ENCODE data around the gene DGLUCY.
"Not testable (repeated sequence)": the region's sequence is repeated elsewhere in the genome, so short reads cannot be mapped to it uniquely, and the experiment has no call there.

Gene DGLUCY, protein sequence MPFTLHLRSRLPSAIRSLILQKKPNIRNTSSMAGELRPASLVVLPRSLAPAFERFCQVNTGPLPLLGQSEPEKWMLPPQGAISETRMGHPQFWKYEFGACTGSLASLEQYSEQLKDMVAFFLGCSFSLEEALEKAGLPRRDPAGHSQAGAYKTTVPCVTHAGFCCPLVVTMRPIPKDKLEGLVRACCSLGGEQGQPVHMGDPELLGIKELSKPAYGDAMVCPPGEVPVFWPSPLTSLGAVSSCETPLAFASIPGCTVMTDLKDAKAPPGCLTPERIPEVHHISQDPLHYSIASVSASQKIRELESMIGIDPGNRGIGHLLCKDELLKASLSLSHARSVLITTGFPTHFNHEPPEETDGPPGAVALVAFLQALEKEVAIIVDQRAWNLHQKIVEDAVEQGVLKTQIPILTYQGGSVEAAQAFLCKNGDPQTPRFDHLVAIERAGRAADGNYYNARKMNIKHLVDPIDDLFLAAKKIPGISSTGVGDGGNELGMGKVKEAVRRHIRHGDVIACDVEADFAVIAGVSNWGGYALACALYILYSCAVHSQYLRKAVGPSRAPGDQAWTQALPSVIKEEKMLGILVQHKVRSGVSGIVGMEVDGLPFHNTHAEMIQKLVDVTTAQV

DNA sequence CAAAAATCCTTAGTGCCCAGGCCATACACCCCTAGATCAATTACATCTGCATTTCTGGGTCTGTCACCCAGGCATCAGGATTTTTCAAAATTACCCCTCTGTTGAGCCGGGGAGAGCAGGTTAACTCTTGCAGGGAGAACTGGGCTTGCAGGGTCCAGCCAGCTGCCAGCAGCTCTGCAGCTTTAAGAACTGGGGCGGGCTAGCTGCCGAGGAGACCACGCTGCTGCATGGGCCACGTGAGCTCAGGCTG is at the start of gene DGLUCY:
TSS of gene DGLUCY (plus strand) at position 245 of the 250 bp plus-strand sequence. CDS start 46,222 bp downstream, outside the sequence.
- FAIRE-seq: no peak

DNA sequence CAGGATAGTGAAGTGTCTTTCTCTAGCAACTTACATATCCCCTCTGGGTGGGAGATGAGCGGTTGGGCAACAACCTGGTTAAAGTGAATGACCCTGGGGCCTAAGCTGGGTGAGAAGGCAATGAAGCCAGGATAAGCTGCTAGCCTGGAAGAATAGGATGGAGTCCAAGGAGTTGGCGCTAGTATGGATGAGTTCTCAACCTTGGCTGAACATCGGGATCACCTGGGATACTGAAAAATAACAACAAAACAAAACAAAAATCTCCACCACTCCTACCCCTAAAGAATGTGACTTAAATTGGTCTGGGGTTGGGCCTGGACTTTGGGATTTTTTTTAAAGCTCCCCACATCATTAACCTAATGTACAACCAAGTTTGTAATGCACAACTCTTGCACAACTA is 48.6 kb upstream of the DGLUCY start:
- FAIRE-seq: no peak

DNA sequence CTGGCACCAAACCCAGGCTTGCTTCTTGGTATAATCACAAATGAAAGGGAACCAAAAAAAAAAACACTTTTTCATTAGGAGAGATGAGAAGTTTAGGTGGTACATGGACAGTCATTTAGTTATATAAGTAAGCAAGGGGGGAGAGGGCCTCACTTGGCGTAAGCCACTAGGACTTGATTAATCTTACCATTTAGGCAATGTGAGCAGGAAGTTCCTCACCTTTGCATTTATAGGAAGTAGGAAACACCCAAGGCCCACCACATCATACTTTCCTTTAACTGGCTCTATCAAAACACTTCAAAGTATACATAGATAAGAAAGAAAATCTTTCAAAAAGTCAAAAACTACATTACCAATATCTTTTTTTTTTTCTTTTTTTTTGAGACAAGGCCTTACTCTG is 46.7 kb upstream of the DGLUCY start:
- no peak for FAIRE-seq

DNA sequence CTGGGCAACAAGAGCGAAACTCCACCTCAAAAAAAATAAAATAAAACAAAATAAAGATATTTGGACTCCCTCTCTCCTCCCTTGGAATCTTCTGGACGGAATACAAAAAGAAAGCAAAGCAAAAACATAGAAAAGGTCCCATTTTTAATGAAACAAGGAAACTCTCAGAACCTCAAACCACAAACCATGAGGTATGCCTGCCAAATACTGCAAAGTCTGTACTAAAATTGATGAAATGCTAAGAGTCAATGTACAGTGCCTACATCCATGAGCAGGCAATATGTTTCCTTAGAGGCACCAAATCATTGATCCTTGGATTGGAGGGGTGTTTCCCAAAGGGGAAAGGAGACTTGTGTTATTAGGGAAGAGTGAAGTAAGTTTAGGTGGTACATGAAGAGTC is 45.2 kb upstream of the DGLUCY start:
- FAIRE-seq: no peak

DNA sequence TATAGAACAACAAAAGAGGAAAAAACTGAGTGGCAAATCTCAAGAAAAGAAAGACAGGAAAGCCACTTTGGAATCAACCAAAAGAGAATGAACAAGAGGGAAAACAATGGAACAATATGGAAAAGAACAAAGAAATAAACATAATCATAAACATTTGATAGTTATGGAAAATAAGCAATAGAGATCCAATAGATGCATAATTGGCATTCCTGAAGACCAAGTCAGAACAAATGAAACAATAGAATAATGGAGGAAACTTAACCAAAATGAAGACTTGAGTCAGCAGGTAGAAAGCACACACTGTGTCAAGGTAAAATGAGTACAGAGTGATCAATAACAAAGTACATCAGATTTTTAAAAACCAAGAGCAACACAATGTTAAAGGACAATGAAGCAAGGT is 43.3 kb upstream of the DGLUCY start:
- FAIRE-seq: no peak

DNA sequence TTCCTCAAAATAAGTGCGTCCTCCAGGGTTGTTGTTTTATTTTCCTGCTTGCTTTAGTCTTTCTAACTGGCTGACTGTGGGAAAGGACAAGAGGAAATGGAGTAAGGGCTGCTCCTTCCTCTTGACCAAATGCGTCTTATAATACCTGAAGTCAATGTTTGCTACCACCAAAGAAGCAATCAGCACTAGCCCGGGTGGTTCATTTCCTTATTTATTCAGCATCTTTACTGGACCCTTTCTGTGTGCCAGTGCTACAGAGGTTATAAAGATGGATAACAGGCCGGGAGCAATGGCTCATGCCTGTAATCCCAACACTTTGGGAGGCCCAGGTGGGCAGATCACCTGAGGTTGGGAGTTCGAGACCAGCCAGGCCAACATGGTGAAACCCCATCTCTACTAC is 38.3 kb upstream of the DGLUCY start:
- no peak for FAIRE-seq

DNA sequence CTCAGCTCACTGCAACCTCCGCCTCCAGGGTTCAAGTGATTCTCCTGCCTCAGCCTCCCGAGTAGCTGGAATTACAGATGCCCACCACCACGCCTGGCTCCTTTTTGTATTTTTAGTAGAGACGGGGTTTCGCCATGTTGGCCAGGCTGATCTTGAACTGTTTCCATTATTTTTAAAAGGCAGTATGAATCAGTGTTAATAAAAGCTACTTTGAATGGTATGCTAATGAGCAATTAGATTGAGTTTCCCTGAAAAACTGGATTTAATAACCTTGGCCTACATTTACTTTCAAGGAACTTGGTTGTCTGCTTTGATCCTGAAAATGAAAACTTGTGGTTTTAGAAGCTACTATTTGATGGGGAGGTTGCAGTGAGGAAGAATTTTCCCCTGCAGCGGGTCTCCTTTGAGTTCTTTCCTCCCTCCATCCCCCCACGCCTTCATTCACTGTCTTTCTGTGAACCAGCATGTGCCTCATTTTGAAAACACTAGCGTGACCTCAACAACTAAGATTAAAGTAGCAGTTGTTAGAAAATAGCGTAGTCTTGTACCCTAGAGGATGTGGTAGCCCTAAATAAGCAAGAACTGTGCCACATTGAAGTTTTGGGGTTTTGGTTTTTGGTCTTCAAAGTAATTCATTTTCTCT is 35.7 kb upstream of the DGLUCY start:
- FAIRE-seq: no peak

DNA sequence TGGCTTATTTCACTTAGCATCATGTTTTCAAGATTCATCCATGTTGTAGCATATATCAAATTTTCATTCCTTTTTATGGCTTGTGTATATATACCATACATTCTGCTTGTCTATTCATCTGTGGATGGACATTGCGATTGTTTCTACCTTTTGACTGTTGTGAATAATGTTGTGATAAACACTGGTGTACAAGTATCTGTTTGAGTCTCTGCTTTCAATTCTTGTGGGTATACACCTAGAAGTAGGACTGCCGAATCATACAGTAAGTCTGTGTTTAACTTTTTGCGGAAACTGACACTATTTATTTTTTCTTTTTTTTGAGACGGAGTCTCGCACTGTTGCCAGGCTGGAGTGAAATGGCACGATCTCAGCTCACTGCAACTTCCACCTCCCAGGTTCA is 33.8 kb upstream of the DGLUCY start:
- FAIRE-seq: no peak

DNA sequence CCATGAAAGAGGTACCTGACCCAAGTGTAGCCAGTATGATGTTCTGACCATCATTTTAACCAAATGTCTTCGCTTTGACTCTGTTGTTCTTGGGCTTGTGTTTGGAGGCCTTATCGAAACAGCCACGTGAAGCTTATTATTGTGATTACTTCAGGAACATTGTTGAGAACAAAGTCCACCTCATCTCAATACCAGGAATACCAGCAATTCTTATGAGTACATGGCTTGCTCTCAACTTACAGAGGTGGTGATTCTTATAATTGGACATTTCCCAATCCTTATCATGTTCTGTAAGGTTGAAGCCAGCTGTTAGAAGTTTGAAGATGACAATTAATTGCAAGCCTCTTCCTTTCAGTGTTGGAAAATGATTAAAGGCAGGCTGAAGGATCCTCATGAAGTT is 31.6 kb upstream of the DGLUCY start:
- no peak for FAIRE-seq

DNA sequence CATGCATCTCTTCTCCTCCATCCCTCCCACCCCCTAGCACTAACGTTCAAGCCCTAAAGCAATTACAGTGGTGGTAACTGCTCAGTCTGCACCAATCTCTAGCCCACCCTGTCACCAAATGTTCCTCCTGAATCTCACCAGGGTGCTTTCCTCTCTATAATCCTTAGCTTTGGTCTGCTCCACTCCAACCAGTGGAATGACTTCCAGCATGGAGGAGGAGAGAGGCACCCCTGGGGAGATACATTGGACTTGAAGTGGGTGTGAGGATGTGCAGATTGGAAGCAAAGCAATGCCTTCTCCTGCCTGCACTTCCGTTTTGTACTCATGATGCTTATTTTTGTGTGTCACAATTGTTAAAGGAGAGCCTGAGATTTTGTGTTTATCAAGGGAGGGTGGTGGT is 29.4 kb upstream of the DGLUCY start:
- no peak for FAIRE-seq

DNA sequence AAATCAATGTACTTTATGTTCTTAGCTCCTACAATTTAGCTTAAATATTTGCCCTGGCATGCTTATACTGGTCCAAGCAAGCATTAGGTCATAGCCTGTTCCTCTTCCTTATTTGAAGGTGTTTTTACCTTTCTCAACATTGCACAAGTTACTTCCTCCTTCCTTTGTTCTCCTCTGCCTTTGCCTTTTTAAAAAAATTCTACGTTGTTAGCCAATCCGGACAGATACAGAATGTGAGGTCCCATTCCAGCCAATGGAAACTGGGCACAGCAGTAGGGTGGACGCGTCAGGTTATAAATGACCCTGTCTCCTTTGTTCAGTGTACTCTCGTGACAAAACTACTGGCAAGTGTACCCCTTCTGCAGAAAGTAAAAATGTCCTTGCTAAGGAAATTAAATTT is 26.4 kb upstream of the DGLUCY start:
- FAIRE-seq: not testable (repeated sequence)

DNA sequence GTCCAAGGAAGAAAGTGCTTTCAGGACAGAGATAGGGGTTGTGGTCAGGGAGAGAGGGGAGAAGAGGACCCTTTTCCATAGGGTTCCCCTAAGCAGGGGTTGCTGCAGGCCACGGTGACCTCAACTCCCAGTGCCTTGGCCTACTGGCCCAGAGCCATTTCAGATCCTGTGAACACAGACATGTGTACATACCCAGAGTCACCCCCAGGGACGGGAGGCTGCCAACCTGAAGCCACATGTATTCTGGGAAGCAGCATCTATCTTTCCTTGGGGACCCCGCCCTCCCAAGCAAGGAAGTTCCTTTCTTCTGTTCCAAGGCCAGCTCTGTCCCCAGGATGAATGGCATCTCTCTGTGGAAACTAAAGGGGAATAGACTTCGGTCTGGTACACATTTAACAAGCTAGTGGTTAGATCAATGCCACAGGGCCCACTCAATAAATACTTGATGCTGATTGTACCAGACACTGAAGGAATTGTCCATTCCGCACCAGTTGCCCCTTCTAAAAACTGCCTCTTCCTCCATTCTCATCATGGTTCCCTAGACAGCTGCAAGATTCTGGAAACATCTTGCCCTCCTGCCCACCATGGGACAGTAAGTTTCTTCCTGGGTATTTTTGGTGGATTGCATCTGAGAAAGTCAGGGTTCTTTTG is 25.2 kb upstream of the DGLUCY start:
- FAIRE-seq: no peak

DNA sequence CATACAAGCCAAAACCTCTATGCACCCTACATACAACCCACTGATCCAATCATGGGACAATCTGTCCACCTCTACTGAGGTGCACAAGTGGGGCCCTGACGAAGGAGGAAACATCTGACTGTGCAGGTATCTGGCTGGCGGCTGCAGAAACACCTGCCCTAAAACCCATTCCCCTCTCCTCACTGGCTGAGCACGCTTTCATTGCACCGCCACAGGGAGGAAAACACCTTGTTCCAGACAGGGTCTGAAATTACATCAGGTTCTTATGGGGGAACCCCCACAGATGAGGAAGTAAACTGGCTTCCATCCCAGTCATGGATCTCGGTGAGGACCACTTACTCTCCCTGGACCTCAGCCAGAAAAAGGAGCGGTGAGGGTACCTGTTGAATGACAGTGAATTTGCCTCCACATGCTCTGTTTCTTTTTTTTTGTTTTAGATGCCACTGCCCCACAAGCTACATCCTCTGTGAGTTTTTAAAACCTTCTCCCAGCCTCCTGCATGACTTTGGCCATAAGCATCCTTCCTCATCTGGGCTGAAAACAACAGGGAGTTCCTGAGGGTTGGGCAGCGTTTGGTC is 23.8 kb upstream of the DGLUCY start:
- FAIRE-seq: no peak

DNA sequence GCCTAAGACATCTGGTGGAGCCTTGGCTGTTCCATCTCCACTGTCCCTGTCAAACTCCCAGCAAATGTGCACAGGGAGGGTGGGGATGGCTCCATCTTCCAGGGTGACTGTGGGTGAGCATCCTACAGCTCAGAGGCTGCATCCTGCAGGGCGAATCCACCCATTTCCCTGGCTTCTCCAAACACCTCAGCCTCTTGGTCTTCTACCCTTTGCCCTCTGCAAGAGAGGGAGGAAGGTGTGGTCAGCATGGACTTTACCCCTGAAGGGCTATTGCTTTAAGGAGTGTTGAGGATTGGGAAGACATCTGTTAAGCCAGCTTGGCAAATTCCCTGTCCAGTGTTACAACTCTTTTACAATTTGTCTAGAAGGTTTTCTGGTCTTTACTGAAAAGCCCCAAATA is 23.1 kb upstream of the DGLUCY start:
- FAIRE-seq: no peak

DNA sequence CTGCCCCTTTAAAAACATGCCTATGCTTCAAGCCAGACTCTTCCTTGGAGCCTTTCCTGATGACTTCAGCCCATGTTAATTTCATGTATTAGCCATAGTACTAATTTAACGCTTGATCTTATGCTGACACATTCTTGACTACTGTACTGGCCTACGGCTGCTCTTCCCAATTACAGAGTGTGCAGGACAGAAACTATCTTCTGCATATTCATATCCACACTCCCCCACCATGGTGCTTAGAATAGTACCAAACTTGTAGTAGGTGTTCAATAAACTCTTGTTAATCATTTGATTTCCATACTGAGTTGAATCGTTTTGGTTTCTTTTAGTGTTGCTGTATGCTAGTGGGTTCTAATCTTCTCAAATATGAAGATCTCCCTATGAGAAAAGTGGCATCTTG is 21.8 kb upstream of the DGLUCY start:
- no peak for FAIRE-seq

DNA sequence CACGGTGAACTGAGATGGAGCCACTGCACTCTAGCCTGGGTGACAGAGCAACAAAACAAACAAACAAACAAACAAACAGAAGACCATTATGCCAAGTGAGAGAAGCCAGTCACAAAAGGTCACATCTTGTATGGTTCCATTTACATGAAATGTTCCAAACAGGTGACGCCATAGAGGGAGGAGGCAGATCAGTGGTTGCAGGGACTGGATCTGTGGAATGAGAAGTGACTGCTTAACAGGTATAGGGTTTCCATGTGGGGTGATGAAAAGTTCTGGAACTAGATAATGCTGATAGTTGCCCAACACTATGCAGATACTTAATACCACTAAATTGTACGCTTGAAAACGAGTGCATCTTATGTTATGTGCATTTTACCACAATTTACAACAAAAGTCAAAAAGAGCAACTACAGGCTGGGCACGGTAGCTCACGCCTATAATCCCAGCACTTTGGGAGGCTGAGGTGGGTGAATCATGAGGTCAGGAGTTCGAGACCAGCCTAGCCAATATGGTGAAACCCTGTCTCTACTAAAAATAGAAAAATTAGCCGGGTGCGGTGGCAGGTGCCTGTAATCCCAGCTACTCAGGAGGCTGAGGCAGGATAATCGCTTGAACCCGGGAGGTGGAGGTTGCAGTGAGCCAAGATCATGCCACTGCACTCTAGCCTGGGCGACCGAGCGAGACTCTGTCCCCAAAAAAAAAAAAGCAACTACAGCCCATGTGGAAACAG is 20.0 kb upstream of the DGLUCY start:
- FAIRE-seq: not testable (repeated sequence)

DNA sequence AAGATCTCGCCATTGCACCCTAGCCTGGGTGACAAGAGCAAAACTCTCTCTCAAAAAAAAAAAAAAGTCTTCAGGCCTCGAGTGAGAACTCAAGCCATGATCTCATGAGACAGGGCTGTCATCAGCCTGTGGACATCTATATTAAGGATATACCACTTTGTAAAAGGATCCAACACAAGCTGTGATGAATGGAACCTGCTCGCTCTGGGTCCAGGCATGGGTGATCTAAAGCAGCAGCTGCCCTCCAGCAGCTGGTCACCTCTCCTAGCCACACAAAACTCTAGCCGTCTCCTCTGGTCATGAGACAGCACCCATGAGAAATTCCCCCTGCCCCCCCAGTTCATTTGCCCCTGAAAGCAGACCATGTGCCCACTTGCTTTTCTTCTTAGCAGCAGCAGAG is 19.1 kb upstream of the DGLUCY start:
- no peak for FAIRE-seq

DNA sequence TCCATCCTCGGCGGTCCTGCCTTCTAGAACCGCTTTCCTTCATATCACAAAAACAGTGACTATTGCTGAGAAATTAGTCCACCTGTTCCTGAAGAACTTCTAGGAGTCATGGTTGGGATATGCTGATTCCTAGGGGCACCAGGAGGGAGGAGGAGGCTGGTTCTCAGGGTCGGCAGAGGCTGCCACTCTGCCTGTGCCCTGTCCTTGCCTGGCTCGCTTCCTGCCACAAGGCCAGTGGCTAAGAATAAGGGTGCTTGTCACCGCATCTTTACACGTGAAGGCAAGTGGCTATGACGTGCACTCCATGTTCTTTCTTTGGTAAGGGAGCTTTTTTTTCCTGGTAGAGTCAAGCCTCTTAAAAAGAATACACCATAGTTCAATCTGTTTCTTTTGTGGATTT is 18.7 kb upstream of the DGLUCY start:
- no peak for FAIRE-seq

DNA sequence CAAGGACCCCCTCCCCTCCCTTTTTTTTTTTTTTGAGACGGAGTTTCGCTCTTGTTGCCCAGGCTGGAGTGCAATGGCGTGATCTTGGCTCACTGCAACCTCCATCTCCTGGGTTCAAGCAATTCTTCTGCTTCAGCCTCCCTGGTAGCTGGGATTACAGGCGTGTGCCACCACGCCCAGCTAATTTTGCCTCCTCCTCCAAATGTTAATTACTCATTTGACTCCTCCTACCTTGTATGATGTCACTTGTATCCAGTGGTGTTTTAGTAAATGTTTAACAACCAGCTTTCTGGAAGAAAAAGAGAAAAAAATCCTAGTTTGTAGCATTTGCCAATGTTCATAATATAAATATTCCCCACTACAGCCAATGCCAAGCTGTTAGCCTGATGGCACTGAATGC is 16.2 kb upstream of the DGLUCY start:
- not testable (repeated sequence) for FAIRE-seq

DNA sequence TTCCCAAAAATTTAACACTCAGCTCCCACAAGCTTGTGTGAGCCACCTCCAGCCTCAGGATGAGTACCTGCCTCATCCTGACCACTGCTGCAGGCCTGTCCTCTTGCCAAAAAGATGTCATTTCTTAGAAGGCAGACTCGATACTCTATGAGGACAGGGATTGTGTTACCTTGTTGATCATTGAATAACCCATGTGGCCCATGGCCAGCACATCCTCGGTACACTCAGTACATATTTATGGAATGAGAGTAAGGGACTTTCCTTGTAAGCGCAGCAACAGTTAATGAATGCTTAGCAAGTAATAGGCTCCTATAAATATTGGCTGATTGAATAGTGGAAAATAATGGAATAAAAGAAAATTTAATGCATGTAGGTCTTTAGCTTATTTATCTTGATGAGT is 15.3 kb upstream of the DGLUCY start:
- FAIRE-seq: no peak

DNA sequence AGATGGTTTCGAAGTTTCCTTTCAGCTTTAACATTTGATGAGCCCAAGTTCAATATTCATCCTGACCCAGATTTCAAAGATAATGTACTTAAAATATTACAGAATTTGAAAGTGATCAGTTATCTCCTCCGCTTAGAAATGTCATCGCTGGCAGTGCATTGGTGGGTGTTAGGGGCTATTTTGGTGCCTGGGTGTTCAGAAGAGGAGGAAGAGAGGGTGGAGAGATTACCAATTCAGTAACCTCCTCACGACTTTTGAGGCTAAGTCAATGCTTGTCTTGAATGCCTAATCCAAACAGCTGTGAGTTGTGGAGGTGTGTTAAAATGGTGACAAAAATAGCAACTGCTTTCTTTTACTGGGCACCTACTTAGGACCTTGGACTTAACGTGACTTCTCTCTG is 13.8 kb upstream of the DGLUCY start:
- no peak for FAIRE-seq

DNA sequence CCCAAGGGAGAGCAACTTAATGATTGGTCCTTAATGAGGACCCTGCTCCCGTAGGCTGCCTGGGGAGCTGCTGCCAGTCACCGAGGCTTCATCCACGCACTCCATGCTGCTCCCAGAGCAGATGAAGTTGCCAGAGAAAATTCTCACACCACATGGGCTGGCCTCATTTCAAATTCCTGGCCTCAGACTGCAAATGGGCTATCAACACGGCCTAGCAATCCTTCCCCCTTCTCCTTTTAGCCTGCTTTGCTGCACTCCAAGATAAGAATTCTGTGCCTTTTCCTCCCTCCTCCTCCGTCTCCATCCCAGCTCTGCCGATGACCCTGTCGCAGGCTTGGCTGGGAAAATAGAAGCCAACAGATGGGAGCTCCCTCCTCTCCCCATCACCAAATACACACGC is 10.8 kb upstream of the DGLUCY start:
- no peak for FAIRE-seq

All from G401.6 (cell line).